ENCODE results near the gene PALM2AKAP2. TPM values are rescaled to one million over a fixed set of nuclear protein-coding genes. Genes with fewer than 3 reads are reported as not detected.
A peak's percentile ranks its signal among the peaks of the same experiment; 100 is the strongest.

The PALM2AKAP2 gene
- total RNA-seq, 4 donors from 2014 or later, result 0.34 to 3.3 (median 0.81) TPM

- WGBS, 2 donors, result 77 to 80% methylated on average over 4 of the region's 4 CpGs
- no peak for DNase-seq
- intact Hi-C loops (cut with DNase I), result loop anchor here (10.0 kb wide), 1 partner anchor 239 kb away; no protein-coding TSS in a partner anchor
- H3K36me3 ChIP-seq, result no peaks in the 10 kb centered on the region
- no peak overlapping the region for H3K4me3 ChIP-seq
- no peaks in the 10 kb centered on the region for H3K4me1 ChIP-seq
- H3K9me3 ChIP-seq, result peaks cover 0 to 5% (median 0%) of the 10 kb centered on the region in 3 donors
- no peak for TF ChIP-seq POLR2A (IDR thresholded peaks at IDR 0.05)
- no peak for TF ChIP-seq CTCF (IDR thresholded peaks at IDR 0.05)
- H3K27me3 ChIP-seq, result no peaks in the 10 kb centered on the region
- H3K27ac ChIP-seq, result no peak overlapping the region
Observed at GRCh38 chr9:109813303-109813702, 33.3 kb downstream of the PALM2AKAP2 start.

- H3K27me3 ChIP-seq, result no peaks in the 10 kb centered on the region
- H3K4me1 ChIP-seq, result no peaks in the 10 kb centered on the region
- peaks cover 0 to 2% (median 0%) of the 10 kb centered on the region in 3 donors for H3K9me3 ChIP-seq
- intact Hi-C loops (cut with DNase I), result loop anchor here (10.0 kb wide), 1 partner anchor 239 kb away; no protein-coding TSS in a partner anchor
- no peak overlapping the region for H3K4me3 ChIP-seq
- WGBS, 2 donors, result 71 to 93% methylated on average over 5 to 6 of the region's 6 CpGs
- no peak overlapping the region for H3K27ac ChIP-seq
- no peak for TF ChIP-seq POLR2A (IDR thresholded peaks at IDR 0.05)
- TF ChIP-seq CTCF (IDR thresholded peaks at IDR 0.05), result no peak
- no peaks in the 10 kb centered on the region for H3K36me3 ChIP-seq
- DNase-seq, result no peak
Observed at GRCh38 chr9:109813829-109814228, 33.8 kb downstream of the PALM2AKAP2 start.

- Histone ChIP-seq H3K4me1 (no peaks in the 10 kb centered on the region), H3K36me3 (no peaks in the 10 kb centered on the region), H3K4me3 (no peak overlapping the region), H3K9me3 (no peaks in the 10 kb centered on the region), H3K27ac (no peak overlapping the region), H3K27me3 (no peaks in the 10 kb centered on the region)
- intact Hi-C loops (cut with DNase I), result loop anchor here (10.0 kb wide), 1 partner anchor 241 kb away; no protein-coding TSS in a partner anchor
- TF ChIP-seq CTCF (IDR thresholded peaks at IDR 0.05), result no peak
- TF ChIP-seq POLR2A (IDR thresholded peaks at IDR 0.05), result no peak
- no peak for DNase-seq
Observed at GRCh38 chr9:109815366-109815947, 35.5 kb downstream of the PALM2AKAP2 start.

- 28 to 29% methylated on average over 4 of the region's 4 CpGs for WGBS, 2 donors
- peak overlapping the region in 1 of 4 donors; percentile 4 for H3K27ac ChIP-seq
- DNase-seq, result no peak
Observed at GRCh38 chr9:109816490-109816889, 36.5 kb downstream of the PALM2AKAP2 start.

More at GRCh38 chr9:109816490-109816889, 36.5 kb downstream of the PALM2AKAP2 start:
- intact Hi-C loops (cut with DNase I), result loop anchor here (10.0 kb wide), 1 partner anchor 242 kb away; no protein-coding TSS in a partner anchor
- H3K27me3 ChIP-seq, result no peaks in the 10 kb centered on the region
- H3K9me3 ChIP-seq, result no peaks in the 10 kb centered on the region
- no peaks in the 10 kb centered on the region for H3K36me3 ChIP-seq
- TF ChIP-seq POLR2A (IDR thresholded peaks at IDR 0.05) (no peak), CTCF (IDR thresholded peaks at IDR 0.05) (no peak)
- H3K4me1 ChIP-seq, result no peaks in the 10 kb centered on the region
- H3K4me3 ChIP-seq, result no peak overlapping the region
